PFSK-1 (cell line): ENCODE results near the gene UBE2E1.
A peak's percentile ranks its signal among the peaks of the same experiment; 100 is the strongest.

Experiments
- FOXP2 ChIP-seq: optimal IDR thresholded peaks from 2 replicates; pipeline ENCODE3; 2011; ENCODE audit warnings: borderline replicate concordance, control low read depth, inconsistent platforms; ENCODE audit not compliant: insufficient read depth; ENCODE audit errors: extremely low read length, extremely low read depth
- POLR2AphosphoS5 ChIP-seq: IDR thresholded peaks from 2 replicates; pipeline ENCODE4 v1.6.1; 2012; ENCODE audit warnings: low read depth, mild to moderate bottlenecking, control low read depth, low read length, moderate library complexity
- REST ChIP-seq, 2 experiments: IDR thresholded peaks; 2 replicates each; pipeline versions ENCODE4 v1.6.1 to v1.8.0; 2011 to 2012; ENCODE audit warnings: low read depth in 2 of 2, low read length in 2 of 2, control low read depth in 1 of 2, inconsistent platforms in 1 of 2, mild to moderate bottlenecking in 1 of 2, moderate library complexity in 1 of 2; ENCODE audit not compliant: insufficient read depth in 1 of 2
- SIN3A ChIP-seq: IDR thresholded peaks from 2 replicates; pipeline ENCODE4 v1.6.1; 2012; ENCODE audit warnings: mild to moderate bottlenecking, low read length, moderate library complexity, borderline replicate concordance; ENCODE audit not compliant: insufficient read depth
- TAF1 ChIP-seq: IDR thresholded peaks from 2 replicates; pipeline ENCODE4 v1.6.1; 2012; ENCODE audit warnings: low read length, control low read depth, borderline replicate concordance; ENCODE audit not compliant: insufficient read depth

UBE2E1 gene

GRCh38 chr3:23916152-23916885, 110.6 kb downstream of the UBE2E1 start:
- TF ChIP-seq SIN3A: no peak

GRCh38 chr3:23916886-23917678, 111.3 kb downstream of the UBE2E1 start, which contains the start of the genes NKIRAS1 and RPL15:
Gene NKIRAS1, minus strand, starts transcription at chr3:23916990. Its CDS starts 6,086 bp downstream, at chr3:23910904.
Gene RPL15, plus strand, starts transcription at chr3:23917132. Its CDS starts 728 bp downstream, at chr3:23917860.
- peak; percentile 42 for TF ChIP-seq FOXP2
- peak; percentile 16; the same call in 1 of the 2 replicates for TF ChIP-seq SIN3A
- TF ChIP-seq REST (IDR thresholded peaks at IDR 0.05; ENCODE audit: insufficient read depth in 1 of 2, low read depth in 2 of 2, low read length in 2 of 2): peak; percentile 57 to 58
- TF ChIP-seq POLR2AphosphoS5: peak; percentile 99
- peak; percentile 98 for TF ChIP-seq TAF1

GRCh38 chr3:23919628-23920027, 113.9 kb downstream of the UBE2E1 start:
- TF ChIP-seq FOXP2 (no peak), REST (IDR thresholded peaks at IDR 0.05; ENCODE audit: insufficient read depth in 1 of 2, low read depth in 2 of 2, low read length in 2 of 2) (no peak), SIN3A (no peak), POLR2AphosphoS5 (no peak), TAF1 (no peak)

GRCh38 chr3:23920151-23920655, 114.4 kb downstream of the UBE2E1 start:
- TF ChIP-seq POLR2AphosphoS5: peak; percentile 52; the same call in 1 of the 2 replicates
- TF ChIP-seq TAF1: no peak
- no peak for TF ChIP-seq FOXP2
- no peak for TF ChIP-seq REST (IDR thresholded peaks at IDR 0.05; ENCODE audit: insufficient read depth in 1 of 2, low read depth in 2 of 2, low read length in 2 of 2)

GRCh38 chr3:23921052-23921511, 115.3 kb downstream of the UBE2E1 start:
- TF ChIP-seq POLR2AphosphoS5: peak; percentile 55; the same call in 1 of the 2 replicates
- no peak for TF ChIP-seq REST (IDR thresholded peaks at IDR 0.05; ENCODE audit: insufficient read depth in 1 of 2, low read depth in 2 of 2, low read length in 2 of 2)
